Activated B cell treated with CpG ODN at 0.5 μM for 24 hours (primary cell): Measurements from ENCODE around the gene VPS13A. TPM values are rescaled to one million over a fixed set of nuclear protein-coding genes. Genes with fewer than 3 reads are reported as not detected.

Source experiments
- ATAC-seq: fragments of 200-7000 bp; cut with Tn5 transposase; one replicate; pipeline ENCODE4 v1.10.0; 2021; ENCODE audit warnings: low read depth, mild to moderate bottlenecking, moderate library complexity
- CTCF ChIA-PET: fragments of 350-600 bp; sonication (Branson Sonifier 250); formaldehyde crosslinking; loops from one replicate; lab custom pipeline; 2021; ENCODE audit warnings: antibody characterized with exemption; lab: Charles Lee
- POLR2A ChIA-PET: fragments of 350-600 bp; sonication (Branson Sonifier 250); formaldehyde crosslinking; loops from one replicate; lab custom pipeline; 2021; ENCODE audit warnings: antibody characterized with exemption; lab: Charles Lee
- DNase-seq: peaks from one replicate; pipeline ENCODE4 v3.0.0; 2022
- H3K27ac Mint-ChIP-seq: one replicate; pipeline ENCODE4 v1.8.0; 2020; ENCODE audit warnings: mixed read lengths
- H3K27me3 Mint-ChIP-seq: one replicate; pipeline ENCODE4 v1.8.0; 2021; ENCODE audit warnings: mixed read lengths
- H3K36me3 Mint-ChIP-seq: one replicate; pipeline ENCODE4 v1.8.0; 2021; ENCODE audit warnings: low read depth, mixed read lengths
- H3K4me1 Mint-ChIP-seq: one replicate; pipeline ENCODE4 v1.8.0; 2021; ENCODE audit warnings: mixed read lengths
- H3K4me3 Mint-ChIP-seq: one replicate; pipeline ENCODE4 v1.8.0; 2020; ENCODE audit warnings: mild to moderate bottlenecking, mixed read lengths
- H3K9me3 Mint-ChIP-seq: one replicate; pipeline ENCODE4 v1.8.0; 2020; ENCODE audit warnings: mixed read lengths
- intact Hi-C: fragments of 100-400 bp; cut with micrococcal nuclease; formaldehyde crosslinking; loops from one replicate; pipeline ENCODE4 v1.15.1; 2024
- total RNA-seq: library from RNA; stranded (reverse); gene quantifications from 2 replicates; pipeline ENCODE4 v1.2.3, GENCODE V29; 2022
- TF ChIP-seq, protein P1 (sequence below): fragments of 200-600 bp; IDR thresholded peaks from one replicate; pipeline ENCODE4 v1.8.0; 2022; ENCODE audit warnings: antibody characterized with exemption, mild to moderate bottlenecking

Gene VPS13A
- total RNA-seq, 1 donor from 2014 or later: 69.8 TPM

DNA sequence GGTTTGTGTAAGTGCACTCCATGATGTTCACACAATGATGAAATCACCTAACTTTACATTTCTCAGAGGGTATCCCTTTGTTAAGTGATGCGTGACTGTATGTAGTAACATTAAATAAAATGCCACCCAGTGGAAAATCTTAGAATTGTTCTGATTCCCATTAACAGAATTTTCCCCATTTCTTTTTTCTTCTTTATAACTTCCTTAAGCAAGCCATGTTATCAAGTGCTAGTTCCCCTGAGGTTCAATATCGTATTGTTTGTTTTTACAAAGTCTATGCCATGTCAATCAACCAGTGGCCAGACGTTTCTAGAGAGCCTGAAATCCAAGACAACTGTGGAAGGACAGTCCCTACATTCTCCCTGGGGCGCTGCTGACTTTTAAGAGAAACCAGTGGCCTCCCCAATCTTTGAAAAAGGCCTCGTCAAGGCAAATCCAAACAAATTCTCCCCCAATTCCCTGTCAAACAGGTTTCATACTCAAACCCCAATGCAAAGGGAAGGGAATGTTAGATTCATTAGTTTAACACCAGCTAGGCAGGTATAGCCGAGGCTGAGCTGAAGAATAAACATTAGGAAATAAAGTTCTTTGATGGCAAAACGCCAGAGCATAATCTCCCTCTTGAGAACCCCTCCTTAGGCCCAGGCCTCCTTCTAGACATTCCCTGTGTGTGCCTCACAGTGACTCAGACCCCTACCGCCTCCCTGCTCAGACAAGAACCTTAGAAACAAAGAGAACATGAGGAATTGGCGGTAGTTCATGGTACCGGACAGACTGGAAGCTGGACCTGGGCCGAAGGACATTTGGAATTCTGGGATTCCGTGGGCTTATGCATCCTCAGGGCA lies 272.1 kb downstream of the VPS13A start:
- H3K4me1 Mint-ChIP-seq: peaks cover 5% of the 10 kb centered on the region
- H3K36me3 Mint-ChIP-seq: no peaks in the 10 kb centered on the region
- intact Hi-C loops: no loop called here
- ATAC-seq: no peak
- ChIA-PET POLR2A (no interaction called here), CTCF (no interaction called here)
- DNase-seq: no peak
- H3K27me3 Mint-ChIP-seq: peaks cover 6% of the 10 kb centered on the region
- TF ChIP-seq, protein P1, sequence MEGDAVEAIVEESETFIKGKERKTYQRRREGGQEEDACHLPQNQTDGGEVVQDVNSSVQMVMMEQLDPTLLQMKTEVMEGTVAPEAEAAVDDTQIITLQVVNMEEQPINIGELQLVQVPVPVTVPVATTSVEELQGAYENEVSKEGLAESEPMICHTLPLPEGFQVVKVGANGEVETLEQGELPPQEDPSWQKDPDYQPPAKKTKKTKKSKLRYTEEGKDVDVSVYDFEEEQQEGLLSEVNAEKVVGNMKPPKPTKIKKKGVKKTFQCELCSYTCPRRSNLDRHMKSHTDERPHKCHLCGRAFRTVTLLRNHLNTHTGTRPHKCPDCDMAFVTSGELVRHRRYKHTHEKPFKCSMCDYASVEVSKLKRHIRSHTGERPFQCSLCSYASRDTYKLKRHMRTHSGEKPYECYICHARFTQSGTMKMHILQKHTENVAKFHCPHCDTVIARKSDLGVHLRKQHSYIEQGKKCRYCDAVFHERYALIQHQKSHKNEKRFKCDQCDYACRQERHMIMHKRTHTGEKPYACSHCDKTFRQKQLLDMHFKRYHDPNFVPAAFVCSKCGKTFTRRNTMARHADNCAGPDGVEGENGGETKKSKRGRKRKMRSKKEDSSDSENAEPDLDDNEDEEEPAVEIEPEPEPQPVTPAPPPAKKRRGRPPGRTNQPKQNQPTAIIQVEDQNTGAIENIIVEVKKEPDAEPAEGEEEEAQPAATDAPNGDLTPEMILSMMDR: no peak
- H3K9me3 Mint-ChIP-seq: peaks cover 4% of the 10 kb centered on the region
- H3K4me3 Mint-ChIP-seq: no peak overlapping the region
- no peak overlapping the region for H3K27ac Mint-ChIP-seq

DNA sequence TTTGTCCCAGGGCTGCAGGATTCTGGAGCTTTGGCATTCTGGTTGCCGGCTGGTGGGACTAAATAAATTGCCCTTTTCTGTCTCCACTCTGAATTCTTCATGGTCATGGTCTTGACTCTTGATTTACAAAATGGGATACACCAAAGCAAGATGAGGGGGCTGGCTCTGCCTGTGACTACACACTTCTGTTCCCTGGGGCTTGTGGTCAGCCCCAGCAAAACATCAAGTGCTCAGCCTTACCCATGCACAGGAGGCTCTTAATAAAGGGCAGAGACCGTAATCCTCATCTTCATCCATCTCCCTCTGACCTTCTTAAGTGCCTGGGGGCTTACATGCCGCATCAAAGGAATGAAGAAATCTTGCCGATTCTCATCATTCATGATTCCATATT lies 272.7 kb downstream of the VPS13A start:
- peaks cover 4% of the 10 kb centered on the region for H3K9me3 Mint-ChIP-seq
- ATAC-seq (no peak), DNase-seq (no peak)
- peaks cover 5% of the 10 kb centered on the region for H3K4me1 Mint-ChIP-seq
- intact Hi-C loops: no loop called here
- no peak overlapping the region for H3K4me3 Mint-ChIP-seq
- CTCF ChIA-PET: no interaction called here
- peaks cover 6% of the 10 kb centered on the region for H3K27me3 Mint-ChIP-seq
- POLR2A ChIA-PET: no interaction called here
- no peaks in the 10 kb centered on the region for H3K36me3 Mint-ChIP-seq
- no peak overlapping the region for H3K27ac Mint-ChIP-seq
- TF ChIP-seq, protein P1: no peak

DNA sequence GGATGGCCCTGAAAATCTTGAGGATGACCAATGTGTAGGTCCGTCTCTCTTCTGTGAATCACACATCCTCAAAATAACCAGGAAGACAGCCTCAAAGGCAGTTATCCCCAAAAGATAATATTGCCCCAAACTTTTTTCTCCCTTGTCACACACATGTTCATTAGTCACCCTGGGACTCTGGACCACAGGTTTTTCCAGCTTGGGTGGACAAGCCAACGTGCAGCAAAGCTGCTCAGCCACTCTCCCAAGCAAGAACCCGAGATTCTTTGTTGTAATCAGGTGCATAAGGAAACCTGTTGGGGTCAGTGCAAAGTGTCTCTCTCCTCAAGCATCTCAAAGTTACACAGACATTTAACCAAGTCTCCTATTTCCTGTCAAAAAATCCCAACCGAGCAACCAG lies 274.2 kb downstream of the VPS13A start:
- ATAC-seq (no peak), DNase-seq (no peak)
- Mint-ChIP-seq H3K9me3 (peaks cover 4% of the 10 kb centered on the region), H3K4me3 (no peak overlapping the region), H3K36me3 (no peaks in the 10 kb centered on the region), H3K27me3 (peaks cover 6% of the 10 kb centered on the region), H3K27ac (no peak overlapping the region), H3K4me1 (peaks cover 5% of the 10 kb centered on the region)
- ChIA-PET POLR2A (no interaction called here), CTCF (interaction anchor here (1.1 kb wide), 1 partner anchor 284 kb away, joined by 3 read pairs; no protein-coding TSS in a partner anchor)
- intact Hi-C loops: no loop called here
- TF ChIP-seq, protein P1: no peak

DNA sequence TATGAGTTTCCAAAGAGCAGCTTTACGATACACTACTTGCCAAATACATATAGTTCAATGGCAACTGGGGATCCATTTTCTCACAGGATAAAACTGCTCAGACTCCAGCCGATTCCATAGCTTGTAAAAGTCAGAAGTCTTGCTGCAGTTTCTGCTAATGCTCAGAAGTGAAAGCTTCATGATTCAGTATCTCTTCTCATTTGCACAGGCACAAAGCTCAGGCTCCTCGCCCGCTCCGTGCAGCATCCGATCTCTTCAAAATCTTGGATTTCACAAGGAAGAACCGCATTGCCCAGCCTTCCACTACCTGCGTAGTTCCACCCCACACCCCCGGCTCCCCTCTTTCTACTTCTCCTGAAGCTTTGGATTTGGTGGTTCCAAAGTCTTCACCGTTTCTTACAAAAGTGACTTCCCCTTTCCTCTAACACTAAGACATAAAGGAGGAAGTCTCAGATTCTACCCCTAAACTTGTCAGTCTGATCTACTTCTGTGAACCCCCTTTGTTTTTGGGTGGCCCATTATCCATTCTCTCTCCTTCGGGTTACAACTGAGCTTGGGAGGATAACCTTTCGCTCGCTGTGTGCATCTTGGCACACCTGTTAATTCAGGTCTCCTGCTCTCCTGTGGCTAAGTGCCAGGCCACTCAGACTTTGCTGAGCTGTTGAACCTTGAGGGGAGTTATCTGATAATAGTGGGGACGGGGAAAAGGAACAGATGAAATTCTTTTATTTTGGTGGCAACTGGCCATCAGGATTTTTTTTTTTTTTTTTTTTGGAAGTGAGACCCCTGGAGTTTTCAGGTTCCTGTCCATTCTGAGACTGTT lies 276.7 kb downstream of the VPS13A start:
- ChIA-PET CTCF (interaction anchor here (0.7 to 1.3 kb wide), 4 partner anchors 12 to 578 kb away, joined by 3 to 7 read pairs (median 4); partner anchors contain the start of gene GNAQ), POLR2A (no interaction called here)
- Mint-ChIP-seq H3K4me3 (peak overlapping the region; percentile 84), H3K36me3 (no peaks in the 10 kb centered on the region), H3K4me1 (peaks cover 6% of the 10 kb centered on the region), H3K9me3 (no peaks in the 10 kb centered on the region), H3K27me3 (peaks cover 6% of the 10 kb centered on the region), H3K27ac (peak overlapping the region; percentile 21)
- ATAC-seq (no peak), DNase-seq (no peak)
- TF ChIP-seq, protein P1: no peak
- intact Hi-C loops: no loop called here

DNA sequence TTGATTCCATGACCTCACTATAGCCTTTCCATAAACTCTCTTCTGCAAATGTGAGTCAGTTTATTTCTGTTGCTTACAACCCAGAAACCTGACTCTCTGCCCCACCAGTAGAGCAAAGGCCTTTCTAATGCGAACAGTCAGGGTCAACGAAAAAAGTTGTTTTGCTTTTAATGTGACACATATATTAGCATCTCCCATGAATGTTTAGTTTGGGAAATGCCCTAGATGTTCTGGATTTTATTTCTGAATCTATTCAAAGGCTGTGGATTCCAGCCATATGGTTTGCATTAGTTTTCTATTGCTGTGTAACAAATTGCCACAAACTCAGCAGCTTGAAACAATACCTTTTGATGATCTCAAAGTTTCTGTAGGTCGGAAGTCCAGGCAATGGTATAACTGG lies 277.3 kb downstream of the VPS13A start:
- no peak for ATAC-seq
- intact Hi-C loops: loop anchor here (5.0 kb wide), 3 partner anchors 298 to 1062 kb away; partner anchors contain the start of gene RFK
- TF ChIP-seq, protein P1: no peak
- POLR2A ChIA-PET: no interaction called here
- H3K4me1 Mint-ChIP-seq: peaks cover 6% of the 10 kb centered on the region
- H3K4me3 Mint-ChIP-seq: no peak overlapping the region
- H3K9me3 Mint-ChIP-seq: no peaks in the 10 kb centered on the region
- H3K36me3 Mint-ChIP-seq: no peaks in the 10 kb centered on the region
- no peak for DNase-seq
- H3K27ac Mint-ChIP-seq: no peak overlapping the region
- H3K27me3 Mint-ChIP-seq: peaks cover 4% of the 10 kb centered on the region
- CTCF ChIA-PET: interaction anchor here (0.7 to 1.3 kb wide), 3 partner anchors 13 to 577 kb away, joined by 3 to 7 read pairs (median 5); partner anchors contain the start of gene GNAQ
